Epidermal melanocyte (primary cell): ENCODE results near the gene TRAPPC12.
"Not testable (repeated sequence)": the region's sequence is repeated elsewhere in the genome, so short reads cannot be mapped to it uniquely, and the experiment has no call there.

ENCODE experiments used
- DNase-seq: peaks from one replicate; pipeline ENCODE4 v3.0.0; 2011; ENCODE audit warnings: low spot score; ENCODE audit not compliant: insufficient read length

The TRAPPC12 gene

GRCh38 chr2:3483227-3483985, 103.9 kb downstream of the TRAPPC12 start:
- no peak for DNase-seq

DNA sequence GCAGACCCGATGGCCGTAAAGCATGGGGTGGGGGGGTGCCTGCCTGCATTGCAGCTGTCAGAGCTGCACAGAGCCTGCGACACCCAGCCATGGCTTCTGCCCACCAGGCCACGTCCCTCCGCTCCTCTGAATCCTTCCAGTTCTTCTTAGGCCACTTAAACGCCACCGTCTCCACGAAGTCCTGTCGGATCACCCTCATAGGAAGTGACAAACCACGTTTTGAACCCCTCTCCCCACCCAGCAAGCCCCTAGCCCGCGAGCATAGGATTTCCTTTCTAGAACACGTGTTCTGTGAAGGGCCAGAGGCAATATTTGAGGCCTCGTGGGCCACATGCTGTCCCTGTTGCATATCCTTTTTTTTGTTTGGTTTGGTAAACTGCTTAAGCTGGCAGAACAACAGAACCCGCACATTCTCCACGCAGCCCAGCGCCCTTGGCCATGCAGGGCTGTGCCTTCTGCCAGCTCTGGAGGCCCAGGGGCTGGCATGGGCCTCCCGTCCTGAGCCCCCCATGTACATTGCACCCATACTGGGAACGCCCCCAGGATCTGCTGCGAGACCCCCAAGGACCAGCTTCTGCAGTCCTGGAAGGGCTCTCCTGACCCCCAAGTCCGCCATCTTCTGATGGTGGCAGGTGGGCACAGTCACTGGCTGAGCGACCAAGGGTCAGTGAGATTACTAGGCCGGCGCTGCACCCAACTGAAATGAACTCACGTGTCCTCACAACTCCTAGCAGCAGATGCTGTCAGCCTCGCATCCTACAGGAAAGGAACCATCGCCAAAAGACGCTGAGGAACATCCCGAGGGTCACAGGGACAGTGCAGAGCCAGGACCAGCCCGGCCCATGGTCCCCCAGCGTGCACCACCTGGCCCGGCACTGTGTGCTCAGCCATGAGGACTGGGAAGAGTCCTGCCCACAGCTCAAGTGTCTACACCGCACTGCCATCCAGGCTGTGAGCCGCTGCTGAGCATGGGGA, 104.8 kb downstream of the TRAPPC12 start:
- no peak for DNase-seq

DNA sequence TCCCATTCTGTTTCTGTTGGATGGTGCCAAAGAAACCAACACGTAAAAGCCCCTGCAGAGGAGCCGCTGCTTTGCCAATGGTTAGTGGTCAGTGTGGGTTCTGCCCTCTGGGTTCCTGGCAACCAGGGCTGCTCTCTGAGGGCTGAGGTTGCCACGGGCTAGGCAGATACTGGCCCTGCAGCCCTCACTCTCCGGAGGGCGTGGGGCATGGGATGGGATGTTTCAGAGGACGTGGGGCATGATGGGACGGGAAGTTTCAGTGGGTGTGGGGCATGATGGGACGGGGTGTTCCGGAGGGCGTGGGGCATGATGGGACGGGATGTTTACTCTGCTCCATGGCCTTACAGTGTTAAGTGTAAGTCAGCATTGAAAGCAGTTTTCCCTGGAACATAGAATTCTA, 105.7 kb downstream of the TRAPPC12 start:
- DNase-seq = no peak

- no peak for DNase-seq
Observed at GRCh38 chr2:3486047-3487027, 106.8 kb downstream of the TRAPPC12 start.

GRCh38 chr2:3487028-3487425, 107.5 kb downstream of the TRAPPC12 start:
- no peak for DNase-seq

GRCh38 chr2:3487432-3487831, 107.9 kb downstream of the TRAPPC12 start:
- no peak for DNase-seq

GRCh38 chr2:3488061-3488531, 108.6 kb downstream of the TRAPPC12 start:
- no peak for DNase-seq

- no peak for DNase-seq
Observed at GRCh38 chr2:3488855-3489763, 109.6 kb downstream of the TRAPPC12 start.

- no peak for DNase-seq
Observed at GRCh38 chr2:3489764-3490115, 110.2 kb downstream of the TRAPPC12 start.

DNA sequence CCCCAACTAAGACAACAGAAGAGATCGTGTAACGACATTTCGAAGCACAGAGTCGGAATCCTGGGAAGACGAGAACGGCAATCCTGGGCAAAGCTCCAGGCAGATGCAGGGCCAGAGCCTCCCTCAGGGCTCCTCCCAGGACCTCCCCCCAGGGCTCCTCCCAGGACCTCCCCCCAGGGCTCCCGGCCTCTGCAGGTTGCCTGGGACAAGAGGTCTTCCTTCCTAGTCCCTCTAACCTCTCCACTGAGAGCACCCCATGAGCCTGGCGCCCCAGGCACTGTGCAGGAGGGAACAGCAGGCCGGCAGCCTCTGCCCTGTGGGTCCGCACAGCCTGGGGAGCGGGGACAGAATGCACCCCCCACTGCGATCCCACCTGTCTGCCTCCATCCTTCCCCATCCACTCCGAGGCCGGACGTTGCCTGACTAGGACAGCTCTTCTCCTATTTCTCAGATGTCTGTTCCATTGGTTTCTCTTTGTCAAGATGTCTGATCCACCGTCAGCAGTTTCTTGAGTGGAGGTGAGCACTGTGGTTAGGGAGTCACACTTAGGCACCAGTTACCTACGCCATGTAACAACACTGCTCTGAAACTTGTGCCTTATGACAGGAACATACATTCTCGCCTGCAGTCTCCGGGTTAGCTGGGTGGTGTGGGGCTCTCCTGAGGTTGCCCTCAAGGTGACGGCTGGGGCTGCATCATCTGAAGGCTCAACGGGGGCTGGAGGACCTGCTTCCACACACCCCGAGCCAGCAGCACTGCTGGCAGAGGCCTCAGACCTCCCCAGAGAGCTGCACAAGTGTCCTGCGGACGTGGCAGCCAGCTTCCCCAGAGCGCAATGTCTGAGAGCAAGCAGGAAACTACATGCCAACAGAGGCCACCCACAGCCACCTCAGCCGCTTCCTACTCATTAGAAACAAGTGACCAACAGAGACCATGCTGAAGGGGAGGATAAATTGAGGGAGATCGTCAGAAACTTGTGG, 111.0 kb downstream of the TRAPPC12 start:
- DNase-seq = no peak

DNA sequence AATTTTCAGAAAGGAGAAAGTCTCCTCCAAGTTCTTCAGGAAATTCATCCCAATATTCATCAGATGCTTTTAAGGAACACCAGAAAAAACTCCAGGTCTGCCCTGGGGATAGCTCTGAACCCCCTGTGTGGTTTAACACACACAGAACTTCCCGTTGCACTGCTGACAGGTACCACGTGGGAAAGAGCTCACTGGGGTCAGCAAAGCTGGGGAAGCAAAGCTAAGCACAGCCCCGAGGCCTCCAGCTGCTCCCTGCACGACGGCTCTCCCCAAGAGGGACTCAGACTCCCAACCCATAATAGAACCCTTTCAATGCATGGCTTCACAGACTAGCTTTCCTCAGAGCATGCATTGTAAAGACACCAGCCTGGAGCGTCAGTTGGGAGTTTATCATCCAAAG, 111.8 kb downstream of the TRAPPC12 start:
- no peak for DNase-seq

GRCh38 chr2:3491716-3492474, 112.4 kb downstream of the TRAPPC12 start:
- DNase-seq = no peak

- not testable (repeated sequence) for DNase-seq
Observed at GRCh38 chr2:3492475-3492787, 112.9 kb downstream of the TRAPPC12 start.

GRCh38 chr2:3492951-3493614, 113.6 kb downstream of the TRAPPC12 start:
- no peak for DNase-seq

GRCh38 chr2:3493615-3494007, 114.1 kb downstream of the TRAPPC12 start:
- no peak for DNase-seq

- DNase-seq = no peak
Observed at GRCh38 chr2:3494984-3495666, 115.6 kb downstream of the TRAPPC12 start.

- not testable (repeated sequence) for DNase-seq
Observed at GRCh38 chr2:3496708-3497080, 117.2 kb downstream of the TRAPPC12 start.
